ENCODE measurements around the gene GNG11. TPM values are rescaled to one million over a fixed set of nuclear protein-coding genes. Genes with fewer than 3 reads are reported as not detected.
A peak's percentile ranks its signal among the peaks of the same experiment; 100 is the strongest.
"Not testable (repeated sequence)": the region's sequence is repeated elsewhere in the genome, so short reads cannot be mapped to it uniquely, and the experiment has no call there.

GNG11 gene
- total RNA-seq, 1 donor from 2014 or later = 6.4 TPM

DNA sequence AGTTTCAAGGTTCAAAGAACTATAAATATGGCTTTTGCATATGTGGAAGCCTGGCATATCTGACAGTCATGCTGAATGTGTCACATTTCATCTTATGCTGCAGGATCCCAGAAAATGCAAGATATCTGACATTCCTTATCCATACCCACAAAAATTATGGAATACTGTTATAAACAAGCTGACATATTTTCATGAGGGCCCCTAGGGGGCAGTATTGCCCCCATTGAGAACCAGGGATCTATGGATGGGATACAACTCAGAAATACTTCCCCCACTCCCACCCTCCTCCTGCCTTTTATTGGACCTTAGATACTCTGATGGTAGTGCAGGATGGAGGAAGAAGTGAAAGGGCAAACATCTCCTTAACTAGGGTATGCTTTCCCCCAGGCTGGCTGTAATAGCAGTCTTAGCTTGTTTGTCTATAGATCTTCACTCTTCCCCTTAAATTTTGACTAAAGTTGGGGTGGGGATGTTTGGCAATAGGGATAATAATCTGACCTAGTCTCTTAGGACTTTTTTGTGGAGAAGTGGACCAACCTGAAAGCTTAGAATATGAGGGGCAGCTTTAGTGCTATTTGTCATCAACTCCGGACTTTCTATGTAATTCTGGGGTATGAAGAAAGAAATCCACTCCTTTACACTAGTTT, 18.6 kb upstream of the GNG11 start:
- Mint-ChIP-seq H3K4me1 (no peaks in the 10 kb centered on the region), H3K36me3 (no peaks in the 10 kb centered on the region), H3K4me3 (no peak overlapping the region), H3K9me3 (no peaks in the 10 kb centered on the region), H3K27ac (no peak overlapping the region), H3K27me3 (ENCODE audit: low read depth) (no peaks in the 10 kb centered on the region)
- TF ChIP-seq, protein P1, sequence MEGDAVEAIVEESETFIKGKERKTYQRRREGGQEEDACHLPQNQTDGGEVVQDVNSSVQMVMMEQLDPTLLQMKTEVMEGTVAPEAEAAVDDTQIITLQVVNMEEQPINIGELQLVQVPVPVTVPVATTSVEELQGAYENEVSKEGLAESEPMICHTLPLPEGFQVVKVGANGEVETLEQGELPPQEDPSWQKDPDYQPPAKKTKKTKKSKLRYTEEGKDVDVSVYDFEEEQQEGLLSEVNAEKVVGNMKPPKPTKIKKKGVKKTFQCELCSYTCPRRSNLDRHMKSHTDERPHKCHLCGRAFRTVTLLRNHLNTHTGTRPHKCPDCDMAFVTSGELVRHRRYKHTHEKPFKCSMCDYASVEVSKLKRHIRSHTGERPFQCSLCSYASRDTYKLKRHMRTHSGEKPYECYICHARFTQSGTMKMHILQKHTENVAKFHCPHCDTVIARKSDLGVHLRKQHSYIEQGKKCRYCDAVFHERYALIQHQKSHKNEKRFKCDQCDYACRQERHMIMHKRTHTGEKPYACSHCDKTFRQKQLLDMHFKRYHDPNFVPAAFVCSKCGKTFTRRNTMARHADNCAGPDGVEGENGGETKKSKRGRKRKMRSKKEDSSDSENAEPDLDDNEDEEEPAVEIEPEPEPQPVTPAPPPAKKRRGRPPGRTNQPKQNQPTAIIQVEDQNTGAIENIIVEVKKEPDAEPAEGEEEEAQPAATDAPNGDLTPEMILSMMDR (IDR thresholded peaks at IDR 0.05; ENCODE audit: unreplicated experiment) = peak; percentile 76
- no peak for DNase-seq (ENCODE audit: low spot score in 2 of 2, unreplicated experiment in 2 of 2)

DNA sequence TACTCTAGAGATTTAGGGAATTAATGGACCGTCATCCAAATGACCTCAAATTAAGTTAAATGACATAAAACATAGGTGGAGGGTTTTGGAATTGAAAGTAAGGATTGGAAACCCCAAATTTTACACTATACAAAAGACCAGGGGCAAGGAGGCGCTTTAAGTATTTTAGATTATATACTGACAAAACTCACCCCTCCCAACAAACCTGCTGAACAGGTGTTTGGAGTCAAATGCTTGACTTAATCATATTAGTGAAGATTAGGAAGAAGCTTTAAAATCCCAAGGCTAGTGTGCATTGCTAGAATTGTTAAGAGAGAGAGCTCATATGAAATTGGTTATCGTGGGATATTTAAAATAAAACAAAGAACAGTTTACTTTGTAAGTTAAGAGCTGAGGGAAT, 15.3 kb upstream of the GNG11 start, which contains the start of gene GNGT1:
Gene GNGT1, plus strand, starts transcription at position 301 of the 400 bp plus-strand sequence. CDS start 180 bp downstream, outside the sequence.
- Mint-ChIP-seq H3K36me3 (no peaks in the 10 kb centered on the region), H3K4me3 (no peak within 1 kb of the TSS), H3K27ac (no peak within 1 kb of the TSS), H3K4me1 (peaks cover 16% of the 10 kb centered on the region), H3K9me3 (no peaks in the 10 kb centered on the region), H3K27me3 (ENCODE audit: low read depth) (no peaks in the 10 kb centered on the region)
- TF ChIP-seq, protein P1 (IDR thresholded peaks at IDR 0.05; ENCODE audit: unreplicated experiment) = no peak
- no peak for DNase-seq (ENCODE audit: low spot score in 2 of 2, unreplicated experiment in 2 of 2)

DNA sequence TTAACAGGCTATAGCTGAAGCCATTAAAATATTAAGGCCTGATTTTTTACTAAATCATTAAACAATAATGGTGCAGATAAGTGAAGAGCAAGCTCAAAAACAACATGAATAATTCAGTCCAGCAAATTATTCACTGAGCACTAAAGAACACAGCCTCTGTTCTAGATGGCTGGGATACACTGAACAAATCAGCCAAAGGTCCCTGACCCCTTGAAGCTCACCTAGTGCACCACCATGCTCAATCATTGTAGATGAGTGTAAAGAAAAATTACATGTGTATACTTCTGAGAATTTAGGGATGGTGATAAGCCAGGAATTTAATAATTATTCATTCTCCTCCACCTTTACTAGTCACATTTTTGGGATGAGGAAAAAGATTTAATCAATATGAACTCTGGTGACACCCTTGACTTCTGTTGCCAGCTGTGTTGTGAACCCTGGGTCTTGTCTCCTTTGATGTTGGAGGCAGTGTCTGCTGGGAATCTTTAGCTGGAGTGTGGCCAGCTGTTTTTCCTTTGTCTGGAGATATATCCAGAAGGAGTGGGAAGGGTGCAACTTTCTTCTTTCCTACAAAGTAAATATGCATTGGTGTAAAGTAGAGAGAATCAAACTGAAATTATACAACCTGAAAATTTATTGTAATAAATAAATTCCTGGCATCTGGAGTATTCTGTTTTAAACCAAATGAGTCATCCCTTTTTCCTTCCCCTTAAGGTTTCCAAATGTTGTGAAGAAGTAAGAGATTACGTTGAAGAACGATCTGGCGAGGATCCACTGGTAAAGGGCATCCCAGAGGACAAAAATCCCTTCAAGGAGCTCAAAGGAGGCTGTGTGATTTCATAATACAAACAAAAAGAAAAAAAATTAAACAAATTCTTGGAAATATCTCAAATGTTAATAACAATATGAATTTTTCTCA, 11.2 kb upstream of the GNG11 start:
- no peak overlapping the region for H3K4me3 Mint-ChIP-seq
- TF ChIP-seq, protein P1 (IDR thresholded peaks at IDR 0.05; ENCODE audit: unreplicated experiment) = no peak
- no peaks in the 10 kb centered on the region for H3K27me3 Mint-ChIP-seq (ENCODE audit: low read depth)
- H3K36me3 Mint-ChIP-seq = no peaks in the 10 kb centered on the region
- H3K9me3 Mint-ChIP-seq = no peaks in the 10 kb centered on the region
- no peak for DNase-seq (ENCODE audit: low spot score in 2 of 2, unreplicated experiment in 2 of 2)
- H3K27ac Mint-ChIP-seq = peak overlapping the region; percentile 80
- peaks cover 35% of the 10 kb centered on the region for H3K4me1 Mint-ChIP-seq

DNA sequence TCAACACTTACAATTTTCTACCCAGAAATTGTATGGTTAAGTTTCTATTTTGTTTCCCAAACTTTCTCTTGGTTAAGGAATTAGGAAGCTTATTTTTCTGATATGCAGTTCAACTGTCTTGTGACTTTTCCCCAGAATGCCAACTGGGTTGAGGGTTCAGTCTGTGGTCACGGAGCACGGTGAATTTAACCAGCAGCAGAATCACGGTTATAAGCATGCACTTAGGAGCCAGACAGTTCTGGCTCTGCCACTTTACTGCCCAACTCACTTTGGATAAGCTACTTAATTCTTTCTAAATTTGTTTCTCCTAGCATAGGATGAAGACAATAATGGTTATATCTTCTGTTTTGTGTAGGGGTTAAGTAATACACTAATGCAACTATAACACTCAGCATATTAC, 10.3 kb upstream of the GNG11 start:
- not testable (repeated sequence) for H3K36me3 Mint-ChIP-seq, H3K4me3 Mint-ChIP-seq

DNA sequence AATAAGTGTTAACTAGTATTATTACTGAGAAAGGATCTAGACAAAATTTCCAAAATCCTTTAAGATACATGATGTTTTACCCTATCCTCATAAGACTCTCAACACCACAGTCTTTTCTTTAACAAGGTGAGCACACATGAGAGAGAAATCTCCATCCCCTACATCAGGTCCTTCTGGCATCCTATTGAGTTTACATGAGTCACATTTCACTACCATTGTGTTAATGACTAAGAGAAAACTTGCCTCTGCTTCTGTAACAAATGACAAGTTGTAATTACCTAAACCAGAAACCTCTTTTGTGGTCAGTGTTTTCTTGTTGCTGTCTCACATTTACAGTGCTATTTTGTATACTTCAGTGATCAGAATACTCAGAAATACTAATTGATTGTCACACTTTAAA, 9.9 kb upstream of the GNG11 start:
- not testable (repeated sequence) for H3K9me3 Mint-ChIP-seq; H3K27ac Mint-ChIP-seq; H3K36me3 Mint-ChIP-seq; H3K27me3 Mint-ChIP-seq (ENCODE audit: low read depth); DNase-seq (ENCODE audit: low spot score in 2 of 2, unreplicated experiment in 2 of 2); H3K4me3 Mint-ChIP-seq
- peaks cover 42% of the 10 kb centered on the region for H3K4me1 Mint-ChIP-seq

More for the DNA sequence above, 10.3 kb upstream of the GNG11 start:
- not testable (repeated sequence) for H3K27me3 Mint-ChIP-seq (ENCODE audit: low read depth); DNase-seq (ENCODE audit: low spot score in 2 of 2, unreplicated experiment in 2 of 2); H3K27ac Mint-ChIP-seq; H3K9me3 Mint-ChIP-seq
- peaks cover 37% of the 10 kb centered on the region for H3K4me1 Mint-ChIP-seq

DNA sequence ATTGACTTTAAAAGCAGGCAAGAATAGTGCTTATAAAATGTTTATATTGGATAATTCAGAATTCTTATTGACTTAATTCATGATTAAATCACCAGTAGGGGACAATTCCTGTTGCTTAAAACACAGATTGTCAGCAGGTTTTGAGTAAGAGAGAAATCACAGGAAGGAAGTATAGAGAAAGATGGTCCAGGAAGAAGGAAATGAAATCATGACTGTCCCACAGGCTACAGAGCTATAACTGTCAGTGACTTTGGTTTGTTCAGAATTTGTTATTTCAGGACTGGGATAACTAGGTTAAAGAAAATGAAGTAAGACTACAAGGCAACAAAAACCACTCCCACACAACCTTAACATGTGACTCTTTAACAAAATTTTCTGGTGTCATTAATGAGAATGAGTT, 8.3 kb upstream of the GNG11 start:
- no peak overlapping the region for H3K4me3 Mint-ChIP-seq
- peaks cover 43% of the 10 kb centered on the region for H3K4me1 Mint-ChIP-seq
- no peaks in the 10 kb centered on the region for H3K27me3 Mint-ChIP-seq (ENCODE audit: low read depth)
- no peaks in the 10 kb centered on the region for H3K9me3 Mint-ChIP-seq
- peak overlapping the region; percentile 31 for H3K27ac Mint-ChIP-seq
- no peaks in the 10 kb centered on the region for H3K36me3 Mint-ChIP-seq
- no peak for DNase-seq (ENCODE audit: low spot score in 2 of 2, unreplicated experiment in 2 of 2)
- TF ChIP-seq, protein P1 (IDR thresholded peaks at IDR 0.05; ENCODE audit: unreplicated experiment) = no peak

Measured in mesothelial cell of epicardium (in vitro differentiated cells).